C4-2B (cell line): ENCODE data around the gene PLD1.

Source experiments
- ZFX ChIP-seq: fragments of 450-650 bp; IDR thresholded peaks from 2 replicates; pipeline ENCODE4 v1.6.1; 2017
- TF ChIP-seq, protein P1 (sequence below): fragments of 450-650 bp; conservative IDR thresholded peaks from 2 replicates; pipeline ENCODE4 v1.5.1; 2017; ENCODE audit warnings: mild to moderate bottlenecking

DNA sequence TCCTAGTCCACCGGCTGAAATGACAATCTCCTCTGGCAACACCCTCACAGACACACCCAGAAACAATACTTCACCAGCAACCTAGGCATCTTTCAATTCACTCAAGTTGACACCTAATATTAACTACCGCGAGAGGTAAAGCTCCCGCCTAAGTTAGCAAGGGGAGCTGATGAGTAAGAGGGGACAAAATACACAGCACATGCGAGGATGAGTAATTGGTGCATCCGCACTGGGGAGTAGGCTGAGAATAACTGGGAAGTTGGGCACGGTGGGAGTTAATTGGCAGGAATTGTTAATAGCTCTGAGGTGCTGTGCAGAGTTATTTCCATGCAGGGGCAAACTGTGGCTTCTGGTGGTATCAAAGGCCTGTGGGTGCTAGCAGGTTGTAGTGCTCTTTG is 14.5 kb upstream of the PLD1 start:
- TF ChIP-seq, protein P1, sequence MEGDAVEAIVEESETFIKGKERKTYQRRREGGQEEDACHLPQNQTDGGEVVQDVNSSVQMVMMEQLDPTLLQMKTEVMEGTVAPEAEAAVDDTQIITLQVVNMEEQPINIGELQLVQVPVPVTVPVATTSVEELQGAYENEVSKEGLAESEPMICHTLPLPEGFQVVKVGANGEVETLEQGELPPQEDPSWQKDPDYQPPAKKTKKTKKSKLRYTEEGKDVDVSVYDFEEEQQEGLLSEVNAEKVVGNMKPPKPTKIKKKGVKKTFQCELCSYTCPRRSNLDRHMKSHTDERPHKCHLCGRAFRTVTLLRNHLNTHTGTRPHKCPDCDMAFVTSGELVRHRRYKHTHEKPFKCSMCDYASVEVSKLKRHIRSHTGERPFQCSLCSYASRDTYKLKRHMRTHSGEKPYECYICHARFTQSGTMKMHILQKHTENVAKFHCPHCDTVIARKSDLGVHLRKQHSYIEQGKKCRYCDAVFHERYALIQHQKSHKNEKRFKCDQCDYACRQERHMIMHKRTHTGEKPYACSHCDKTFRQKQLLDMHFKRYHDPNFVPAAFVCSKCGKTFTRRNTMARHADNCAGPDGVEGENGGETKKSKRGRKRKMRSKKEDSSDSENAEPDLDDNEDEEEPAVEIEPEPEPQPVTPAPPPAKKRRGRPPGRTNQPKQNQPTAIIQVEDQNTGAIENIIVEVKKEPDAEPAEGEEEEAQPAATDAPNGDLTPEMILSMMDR, result no peak
- TF ChIP-seq ZFX, result no peak
